ENCODE data around the gene PI4KA. TPM values are rescaled to one million over a fixed set of nuclear protein-coding genes. Genes with fewer than 3 reads are reported as not detected.
"Not testable (repeated sequence)": the region's sequence is repeated elsewhere in the genome, so short reads cannot be mapped to it uniquely, and the experiment has no call there.

Gene PI4KA
- polyA plus RNA-seq, 1 of the 3 experiments (the other 2 are of a cell fraction): 30.0 TPM

GRCh38 chr22:20670457-20671261 is 188.0 kb downstream of the PI4KA start:
- H3K36me3 ChIP-seq (replicated peaks in 1 of 2; ENCODE audit: control insufficient read depth in 1 of 2, insufficient read depth in 2 of 2, low read length in 1 of 2); H3K9me2 ChIP-seq; H3K9ac ChIP-seq; H3F3A ChIP-seq (replicated peaks; ENCODE audit: insufficient read depth); H3K4me3 ChIP-seq (ENCODE audit: low read depth in 2 of 2, low read length in 1 of 2); H4K20me1 ChIP-seq (ENCODE audit: insufficient read depth); CTCF ChIA-PET; POLR2A ChIA-PET; H3K27ac ChIP-seq (ENCODE audit: low read depth in 2 of 2, low read length in 1 of 2); DNase-seq; H2AFZ ChIP-seq (ENCODE audit: low read depth); H3K9me3 ChIP-seq; H3K27me3 ChIP-seq (ENCODE audit: insufficient read depth); H3K79me2 ChIP-seq (ENCODE audit: insufficient read depth); H3K4me1 ChIP-seq (ENCODE audit: control insufficient read depth in 1 of 2, insufficient read depth in 2 of 2, low read depth in 1 of 2, low read length in 1 of 2); H3K4me2 ChIP-seq: not testable (repeated sequence)
- WGBS (ENCODE audit: low lambda C conversion rate): 79% methylated on average over 40 of the region's 73 CpGs

DNA sequence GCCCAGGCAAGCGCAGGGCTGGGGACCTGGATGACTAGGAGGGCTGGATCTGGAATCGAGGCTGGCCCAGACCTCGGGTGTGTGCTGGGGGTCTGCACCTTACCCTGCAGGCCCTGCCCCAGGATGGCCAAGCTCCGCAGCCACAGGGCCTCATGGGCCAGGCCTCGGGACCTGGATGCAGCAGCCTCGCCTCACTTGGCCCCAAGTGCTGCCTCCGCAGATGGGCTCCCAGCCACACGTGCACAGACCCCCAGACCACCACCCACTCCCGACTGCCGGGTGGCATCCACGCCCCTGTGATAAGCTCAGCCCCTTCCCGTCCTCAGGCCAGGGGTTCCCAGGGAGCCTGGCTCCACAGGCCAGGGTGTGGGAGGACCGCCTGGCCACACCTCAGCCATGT is 188.7 kb downstream of the PI4KA start:
- CTCF ChIA-PET; H3K36me3 ChIP-seq (replicated peaks in 1 of 2; ENCODE audit: control insufficient read depth in 1 of 2, insufficient read depth in 2 of 2, low read length in 1 of 2); H3K27ac ChIP-seq (ENCODE audit: low read depth in 2 of 2, low read length in 1 of 2); H3K9me3 ChIP-seq; H3K9ac ChIP-seq; H3K9me2 ChIP-seq; H2AFZ ChIP-seq (ENCODE audit: low read depth); POLR2A ChIA-PET; H3K4me1 ChIP-seq (ENCODE audit: control insufficient read depth in 1 of 2, insufficient read depth in 2 of 2, low read depth in 1 of 2, low read length in 1 of 2); H4K20me1 ChIP-seq (ENCODE audit: insufficient read depth); H3K79me2 ChIP-seq (ENCODE audit: insufficient read depth); H3K27me3 ChIP-seq (ENCODE audit: insufficient read depth); H3F3A ChIP-seq (replicated peaks; ENCODE audit: insufficient read depth); H3K4me3 ChIP-seq (ENCODE audit: low read depth in 2 of 2, low read length in 1 of 2); DNase-seq; H3K4me2 ChIP-seq: not testable (repeated sequence)
- 67% methylated on average over 8 of the region's 13 CpGs for WGBS (ENCODE audit: low lambda C conversion rate)

DNA sequence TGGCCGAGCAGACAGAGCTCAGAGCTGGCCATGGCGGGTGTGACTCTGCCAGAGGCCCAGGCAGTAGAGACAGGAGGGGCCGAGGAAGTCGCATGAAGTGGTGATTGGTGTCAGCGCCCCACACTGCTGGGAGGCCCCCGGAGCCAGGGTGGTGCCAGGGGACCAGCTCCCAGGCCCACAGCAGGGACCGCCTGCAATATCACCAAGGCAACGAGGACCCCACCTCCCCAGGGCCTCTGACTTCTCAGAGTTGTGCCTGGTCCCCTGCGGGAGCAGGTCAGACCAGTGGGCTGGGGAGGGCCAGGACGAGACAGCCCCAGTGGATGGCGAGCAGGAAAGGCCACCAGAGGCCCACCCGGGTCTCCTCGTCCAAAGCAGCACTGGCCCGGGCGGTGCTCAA is 189.1 kb downstream of the PI4KA start:
- H2AFZ ChIP-seq (ENCODE audit: low read depth); H3K27ac ChIP-seq (ENCODE audit: low read depth in 2 of 2, low read length in 1 of 2); H3K27me3 ChIP-seq (ENCODE audit: insufficient read depth); H3F3A ChIP-seq (replicated peaks; ENCODE audit: insufficient read depth); CTCF ChIA-PET; POLR2A ChIA-PET; H3K36me3 ChIP-seq (replicated peaks in 1 of 2; ENCODE audit: control insufficient read depth in 1 of 2, insufficient read depth in 2 of 2, low read length in 1 of 2); H3K9ac ChIP-seq; H3K4me1 ChIP-seq (ENCODE audit: control insufficient read depth in 1 of 2, insufficient read depth in 2 of 2, low read depth in 1 of 2, low read length in 1 of 2); H3K4me2 ChIP-seq; H3K9me3 ChIP-seq; H3K79me2 ChIP-seq (ENCODE audit: insufficient read depth); H4K20me1 ChIP-seq (ENCODE audit: insufficient read depth); H3K4me3 ChIP-seq (ENCODE audit: low read depth in 2 of 2, low read length in 1 of 2); H3K9me2 ChIP-seq; DNase-seq: not testable (repeated sequence)
- no CpG with 5 or more reads among the region's 15 CpGs for WGBS (ENCODE audit: low lambda C conversion rate)

DNA sequence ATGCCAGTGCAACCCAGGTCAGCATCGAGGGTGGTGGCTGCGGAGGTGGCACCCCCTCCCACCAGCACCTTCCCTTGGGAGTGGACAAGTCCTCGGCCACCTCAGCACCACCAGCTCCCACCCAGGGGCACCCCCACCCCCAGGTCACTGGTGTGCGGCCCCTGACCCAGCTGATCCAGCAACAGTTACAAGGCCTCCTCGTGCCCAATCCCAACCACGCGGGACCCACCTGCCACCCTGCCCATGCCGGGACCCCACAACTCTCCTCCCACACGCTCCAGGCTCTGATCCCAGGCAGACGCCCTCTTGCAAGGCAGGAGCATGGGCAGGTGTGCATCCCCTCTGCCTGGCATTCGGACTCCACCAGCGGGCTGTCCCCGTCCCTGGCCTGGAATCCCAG is 189.8 kb downstream of the PI4KA start:
- H3K36me3 ChIP-seq (replicated peaks in 1 of 2; ENCODE audit: control insufficient read depth in 1 of 2, insufficient read depth in 2 of 2, low read length in 1 of 2); H3K4me2 ChIP-seq; H3K4me1 ChIP-seq (ENCODE audit: control insufficient read depth in 1 of 2, insufficient read depth in 2 of 2, low read depth in 1 of 2, low read length in 1 of 2); CTCF ChIA-PET; H3K79me2 ChIP-seq (ENCODE audit: insufficient read depth); H3K9ac ChIP-seq; H3K9me2 ChIP-seq; H2AFZ ChIP-seq (ENCODE audit: low read depth); H3K27ac ChIP-seq (ENCODE audit: low read depth in 2 of 2, low read length in 1 of 2); H4K20me1 ChIP-seq (ENCODE audit: insufficient read depth); H3K4me3 ChIP-seq (ENCODE audit: low read depth in 2 of 2, low read length in 1 of 2); POLR2A ChIA-PET; H3K9me3 ChIP-seq; DNase-seq; H3K27me3 ChIP-seq (ENCODE audit: insufficient read depth); H3F3A ChIP-seq (replicated peaks; ENCODE audit: insufficient read depth): not testable (repeated sequence)
- 39% methylated on average over 3 of the region's 13 CpGs for WGBS (ENCODE audit: low lambda C conversion rate)

GRCh38 chr22:20668226-20668625 is 190.4 kb downstream of the PI4KA start:
- H3K9me3 ChIP-seq; H3K4me3 ChIP-seq (ENCODE audit: low read depth in 2 of 2, low read length in 1 of 2); H3K9me2 ChIP-seq; POLR2A ChIA-PET; H4K20me1 ChIP-seq (ENCODE audit: insufficient read depth); H3K9ac ChIP-seq; H3K36me3 ChIP-seq (replicated peaks in 1 of 2; ENCODE audit: control insufficient read depth in 1 of 2, insufficient read depth in 2 of 2, low read length in 1 of 2); H2AFZ ChIP-seq (ENCODE audit: low read depth); DNase-seq; H3K27ac ChIP-seq (ENCODE audit: low read depth in 2 of 2, low read length in 1 of 2); CTCF ChIA-PET; H3K79me2 ChIP-seq (ENCODE audit: insufficient read depth); H3K27me3 ChIP-seq (ENCODE audit: insufficient read depth); H3K4me2 ChIP-seq; H3F3A ChIP-seq (replicated peaks; ENCODE audit: insufficient read depth); H3K4me1 ChIP-seq (ENCODE audit: control insufficient read depth in 1 of 2, insufficient read depth in 2 of 2, low read depth in 1 of 2, low read length in 1 of 2): not testable (repeated sequence)
- WGBS (ENCODE audit: low lambda C conversion rate): 14% methylated on average over 1 of the region's 27 CpGs

DNA sequence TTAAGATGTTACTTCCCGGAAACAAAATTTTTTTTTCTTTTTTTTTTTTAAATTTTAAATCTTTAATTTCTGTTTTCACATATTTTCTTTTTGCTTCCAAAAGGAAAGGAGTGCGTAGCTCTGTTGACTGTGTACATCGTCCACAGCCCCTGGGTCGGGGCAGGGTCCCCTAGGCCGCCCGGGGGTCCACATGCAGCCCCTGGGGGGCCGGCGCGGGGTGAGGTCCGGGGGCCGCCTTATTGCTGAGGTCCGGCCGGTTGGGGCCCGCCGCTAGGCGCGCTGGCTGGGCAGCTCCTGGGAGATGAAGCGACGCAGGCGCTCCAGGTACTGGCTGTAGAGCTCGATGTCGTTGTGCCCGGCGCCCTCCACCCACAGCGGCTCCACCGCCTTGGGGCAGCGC is 191.1 kb downstream of the PI4KA start:
- POLR2A ChIA-PET, DNase-seq: not testable (repeated sequence)
- WGBS (ENCODE audit: low lambda C conversion rate): 64% methylated on average over 6 of the region's 27 CpGs

More for the DNA sequence above, 191.1 kb downstream of the PI4KA start:
- H3K27ac ChIP-seq (ENCODE audit: low read depth in 2 of 2, low read length in 1 of 2); H3K9me2 ChIP-seq; H3K36me3 ChIP-seq (replicated peaks in 1 of 2; ENCODE audit: control insufficient read depth in 1 of 2, insufficient read depth in 2 of 2, low read length in 1 of 2); CTCF ChIA-PET; H4K20me1 ChIP-seq (ENCODE audit: insufficient read depth); H3K27me3 ChIP-seq (ENCODE audit: insufficient read depth); H3K4me2 ChIP-seq; H3K4me1 ChIP-seq (ENCODE audit: control insufficient read depth in 1 of 2, insufficient read depth in 2 of 2, low read depth in 1 of 2, low read length in 1 of 2); H3K4me3 ChIP-seq (ENCODE audit: low read depth in 2 of 2, low read length in 1 of 2); H2AFZ ChIP-seq (ENCODE audit: low read depth); H3F3A ChIP-seq (replicated peaks; ENCODE audit: insufficient read depth); H3K9me3 ChIP-seq; H3K79me2 ChIP-seq (ENCODE audit: insufficient read depth); H3K9ac ChIP-seq: not testable (repeated sequence)

Measured in SK-N-SH (cell line).